ENCODE results near the gene TCP1. TPM values are rescaled to one million over a fixed set of nuclear protein-coding genes. Genes with fewer than 3 reads are reported as not detected.

The TCP1 gene
- total RNA-seq, 1 experiment from 2014 or later: 412 TPM

GRCh38 chr6:159815410-159815809 lies 26.0 kb upstream of the TCP1 start:
- no peak overlapping the region for H2AFZ ChIP-seq (ENCODE audit: low read length)
- H3K56ac ChIP-seq (ENCODE audit: insufficient read length, low read depth, low read length): no peak overlapping the region
- H3K18ac ChIP-seq (ENCODE audit: insufficient read length, low read depth, low read length): no peak overlapping the region
- no peak overlapping the region for H2BK120ac ChIP-seq (ENCODE audit: low read depth, low read length, poor library complexity, severe bottlenecking)
- Mint-ChIP-seq H3K27ac (peak overlapping the region in 2 of 3 experiments; percentile 48 to 49; a peak in 1 of 7 replicates), H3K4me1 (peaks cover 34 to 36% of the 10 kb centered on the region in 2 experiments), H3K27me3 (ENCODE audit: low read depth) (no peaks in the 10 kb centered on the region), H3K9me3 (no peaks in the 10 kb centered on the region; a peak in 1 of 5 replicates), H3K36me3 (ENCODE audit: insufficient read depth in 1 of 3, low read depth in 3 of 3) (no peaks in the 10 kb centered on the region; a peak in 1 of 7 replicates), H3K4me3 (no peak overlapping the region)
- H3K4me2 ChIP-seq (ENCODE audit: insufficient read depth, insufficient read length, low read length): no peak overlapping the region
- H3K79me1 ChIP-seq (ENCODE audit: insufficient read depth, low read depth, low read length, poor library complexity, severe bottlenecking): no peaks in the 10 kb centered on the region
- H3T11ph ChIP-seq (ENCODE audit: low read length): no peak overlapping the region
- H4K20me1 ChIP-seq (ENCODE audit: control insufficient read depth, insufficient read depth, insufficient read length): no peaks in the 10 kb centered on the region
- H3K23me2 ChIP-seq (ENCODE audit: insufficient read length, low read depth, low read length, poor library complexity, severe bottlenecking): no peaks in the 10 kb centered on the region
- H3K4me1 ChIP-seq (ENCODE audit: insufficient read depth, low read length): no peaks in the 10 kb centered on the region; the same call in 1 of the 2 replicates
- H2BK5ac ChIP-seq (ENCODE audit: insufficient read length, low read length): no peak overlapping the region
- no peak overlapping the region for H3K9ac ChIP-seq (ENCODE audit: extremely low read depth, insufficient read length, low read length)
- no peaks in the 10 kb centered on the region for H3K27me3 ChIP-seq (ENCODE audit: insufficient read depth, low read length)
- no peak overlapping the region for H3K14ac ChIP-seq (ENCODE audit: insufficient read depth, low read length)
- H4K91ac ChIP-seq (ENCODE audit: insufficient read length, low read depth, low read length): no peak overlapping the region
- no peak for DNase-seq
- no peak overlapping the region for H2BK12ac ChIP-seq (ENCODE audit: insufficient read length, low read depth, low read length)
- TF ChIP-seq CTCF (conservative IDR thresholded peaks at IDR 0.05): no peak
- no peak overlapping the region for H2AK5ac ChIP-seq (ENCODE audit: insufficient read length, low read length)
- no peaks in the 10 kb centered on the region for H3K79me2 ChIP-seq (ENCODE audit: insufficient read depth, low read length)
- H3K23ac ChIP-seq (ENCODE audit: insufficient read length, low read depth, low read length): no peak overlapping the region
- no peak overlapping the region for H4K8ac ChIP-seq (replicated peaks; ENCODE audit: insufficient read length, low read depth, low read length)
- no peak overlapping the region for H3K27ac ChIP-seq (ENCODE audit: insufficient read length, low read depth, low read length)
- no peak overlapping the region for H3K4ac ChIP-seq (ENCODE audit: low read depth, low read length)
- no CpG with 5 or more reads among the region's 6 CpGs for WGBS (ENCODE audit: extremely low coverage, insufficient read length, low lambda C conversion rate)
- H2BK20ac ChIP-seq (ENCODE audit: low read depth, low read length, poor library complexity, severe bottlenecking): no peak overlapping the region
- no peaks in the 10 kb centered on the region for H3K9me3 ChIP-seq (ENCODE audit: control insufficient read depth, low read depth, low read length)
- no peak overlapping the region for H4K5ac ChIP-seq (ENCODE audit: insufficient read length, low read depth, low read length)
- no peak overlapping the region for H2BK15ac ChIP-seq (ENCODE audit: low read depth, low read length)

All from H9 (cell line).